T-cell (primary cell): Measurements from ENCODE around the gene PKDREJ. TPM values are rescaled to one million over a fixed set of nuclear protein-coding genes. Genes with fewer than 3 reads are reported as not detected.

Experiments
- ATAC-seq, 4 experiments: fragments of 200-7000 bp in 3 of 4; fragments of 150-1000 bp in 1 of 4; cut with Tn5 transposase; replicated peaks in 1 of 4; 1 replicate in 3 of 4; 2 replicates in 1 of 4; pipeline ENCODE4 v1.10.0; 2021; ENCODE audit warnings: moderate library complexity in 3 of 4, mild to moderate bottlenecking in 2 of 4, moderate number of reproducible peaks in 1 of 4
- CTCF ChIA-PET, 2 donors: fragments of 300-600 bp; sonication (Branson Sonifier 250); formaldehyde crosslinking; loops; one replicate each; lab custom pipeline; 2022; ENCODE audit warnings: antibody characterized with exemption in 2 of 2; lab: Charles Lee
- POLR2A ChIA-PET, 2 donors: fragments of 300-600 bp; sonication (Branson Sonifier 250); formaldehyde crosslinking; loops; one replicate each; lab custom pipeline; 2022; ENCODE audit warnings: antibody characterized with exemption in 2 of 2; lab: Charles Lee
- DNase-seq, 35 experiments: peaks; one replicate each; pipeline versions ENCODE4 v3.0.0 to v3.0.0-alpha.2; 2013 to 2023
- H3K27ac ChIP-seq: one replicate; pipeline ENCODE4 v1.5.1; 2013; ENCODE audit warnings: low read length
- H3K27me3 ChIP-seq, 2 experiments: replicated peaks in 1 of 2; 1 replicate in 1 of 2; 2 replicates in 1 of 2; pipeline versions ENCODE4 v1.6.1 to v1.7.0; 2013; ENCODE audit warnings: low read length in 1 of 2, mixed read lengths in 1 of 2; ENCODE audit not compliant: control insufficient read depth in 2 of 2, insufficient read depth in 2 of 2; ENCODE audit errors: extremely low read depth in 1 of 2
- H3K36me3 ChIP-seq, 2 donors: 1 replicate in 1 of 2; 2 replicates in 1 of 2; pipeline versions ENCODE4 v1.6.1 to v1.7.0; 2013; ENCODE audit warnings: low read length in 1 of 2; ENCODE audit not compliant: control insufficient read depth in 2 of 2, insufficient read depth in 1 of 2; ENCODE audit errors: extremely low read depth in 1 of 2
- H3K4me1 ChIP-seq, 2 experiments: 1 replicate in 1 of 2; 2 replicates in 1 of 2; pipeline versions ENCODE4 v1.6.1 to v1.7.0; 2013; ENCODE audit warnings: low read length in 2 of 2, mixed read lengths in 1 of 2; ENCODE audit not compliant: insufficient read depth in 2 of 2, control insufficient read depth in 1 of 2; ENCODE audit errors: extremely low read depth in 1 of 2
- H3K4me3 ChIP-seq, 2 donors: 1 replicate in 1 of 2; 2 replicates in 1 of 2; pipeline versions ENCODE4 v1.5.1 to v1.7.0; 2013; ENCODE audit warnings: mild to moderate bottlenecking in 2 of 2, low read length in 1 of 2, moderate library complexity in 1 of 2; ENCODE audit not compliant: control insufficient read depth in 1 of 2; ENCODE audit errors: extremely low read depth in 1 of 2
- H3K9me3 ChIP-seq: 2 replicates; pipeline ENCODE4 v1.7.0; 2013
- H3K27ac Mint-ChIP-seq, 2 donors: one replicate each; pipeline ENCODE4 v1.8.0; 2020 to 2021; ENCODE audit warnings: mild to moderate bottlenecking in 2 of 2, mixed read lengths in 2 of 2
- H3K27me3 Mint-ChIP-seq, 2 donors: one replicate each; pipeline ENCODE4 v1.8.0; 2021 to 2022; ENCODE audit warnings: mixed read lengths in 2 of 2
- H3K36me3 Mint-ChIP-seq: one replicate; pipeline ENCODE4 v1.8.0; 2021; ENCODE audit warnings: mixed read lengths
- H3K4me1 Mint-ChIP-seq, 3 donors: one replicate each; pipeline ENCODE4 v1.8.0; 2020 to 2022; ENCODE audit warnings: mixed read lengths in 3 of 3, mild to moderate bottlenecking in 1 of 3
- H3K4me3 Mint-ChIP-seq, 3 donors: one replicate each; pipeline ENCODE4 v1.8.0; 2020 to 2022; ENCODE audit warnings: mild to moderate bottlenecking in 3 of 3, mixed read lengths in 3 of 3, moderate library complexity in 3 of 3
- H3K9me3 Mint-ChIP-seq, 3 donors: one replicate each; pipeline ENCODE4 v1.8.0; 2020 to 2022; ENCODE audit warnings: mixed read lengths in 3 of 3
- WGBS: methylation state at CpG from one replicate; pipeline ENCODE4 v1.1.5; 2013; ENCODE audit warnings: missing lambda C conversion rate; ENCODE audit not compliant: insufficient coverage; 5-methylcytosine and 5-hydroxymethylcytosine counted together
- total RNA-seq, 35 experiments: library from RNA in 6 of 35; stranded (reverse) in 6 of 35; fragments of 120-200 nt in 1 of 35; gene quantifications; one replicate each; pipeline versions ENCODE4 v1.2.1 to v1.2.4 and lab custom pipeline; 2013 to 2026

Gene PKDREJ
- total RNA-seq, 5 donors from 2014 or later (not counting 1 experiment from before 2014, with no cell fraction given), result not detected

GRCh38 chr22:46229701-46230100 lies 33.4 kb downstream of the PKDREJ start:
- Histone ChIP-seq H3K36me3 (peaks cover 0 to 2% of the 10 kb centered on the region in 2 donors), H3K4me1 (no peaks in the 10 kb centered on the region), H3K27ac (no peak overlapping the region), H3K9me3 (no peaks in the 10 kb centered on the region), H3K4me3 (no peak overlapping the region), H3K27me3 (no peaks in the 10 kb centered on the region)
- ATAC-seq (no peak), DNase-seq (no peak)
- 95% methylated on average over 6 of the region's 8 CpGs for WGBS
- no peak overlapping the region for H3K27ac Mint-ChIP-seq
- POLR2A ChIA-PET, result no interaction called here
- no peak overlapping the region for H3K4me3 Mint-ChIP-seq
- no peaks in the 10 kb centered on the region for H3K9me3 Mint-ChIP-seq
- CTCF ChIA-PET, result no interaction called here
- no peaks in the 10 kb centered on the region for H3K27me3 Mint-ChIP-seq
- H3K36me3 Mint-ChIP-seq, result peaks cover 14% of the 10 kb centered on the region
- H3K4me1 Mint-ChIP-seq, result no peaks in the 10 kb centered on the region

GRCh38 chr22:46226577-46226976 lies 36.6 kb downstream of the PKDREJ start:
- DNase-seq (no peak), ATAC-seq (no peak)
- H3K4me1 ChIP-seq, result no peaks in the 10 kb centered on the region
- WGBS, result 92% methylated on average over 6 of the region's 7 CpGs
- Mint-ChIP-seq H3K4me3 (no peak overlapping the region), H3K27me3 (no peaks in the 10 kb centered on the region), H3K9me3 (no peaks in the 10 kb centered on the region), H3K4me1 (no peaks in the 10 kb centered on the region), H3K27ac (no peak overlapping the region), H3K36me3 (peaks cover 11% of the 10 kb centered on the region)
- no peaks in the 10 kb centered on the region for H3K27me3 ChIP-seq
- no peak overlapping the region for H3K27ac ChIP-seq
- peaks cover 0 to 7% of the 10 kb centered on the region in 2 donors for H3K36me3 ChIP-seq
- POLR2A ChIA-PET, result no interaction called here
- H3K9me3 ChIP-seq, result no peaks in the 10 kb centered on the region
- no peak overlapping the region for H3K4me3 ChIP-seq
- CTCF ChIA-PET, result no interaction called here

DNA sequence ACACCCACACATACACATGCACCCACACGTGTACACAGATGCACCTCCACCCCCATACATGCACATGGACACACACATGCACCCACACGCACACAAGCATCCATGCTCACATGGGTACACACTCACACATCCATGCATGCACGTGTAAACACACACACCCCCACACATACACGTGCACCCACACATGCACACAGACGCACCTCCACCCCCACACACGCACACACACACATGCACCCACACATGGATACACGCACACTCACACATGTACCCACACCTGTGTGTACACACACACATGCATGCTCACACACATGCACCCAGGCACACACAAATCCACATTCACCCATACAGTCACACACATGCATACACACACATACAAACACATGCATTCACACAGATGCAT lies 37.5 kb downstream of the PKDREJ start:
- no peak overlapping the region for H3K27ac ChIP-seq
- Mint-ChIP-seq H3K27ac (no peak overlapping the region), H3K4me1 (no peaks in the 10 kb centered on the region), H3K4me3 (no peak overlapping the region), H3K9me3 (no peaks in the 10 kb centered on the region), H3K27me3 (no peaks in the 10 kb centered on the region), H3K36me3 (peaks cover 16% of the 10 kb centered on the region)
- ATAC-seq (no peak), DNase-seq (no peak)
- no peaks in the 10 kb centered on the region for H3K9me3 ChIP-seq
- H3K4me1 ChIP-seq, result no peaks in the 10 kb centered on the region
- ChIA-PET CTCF (no interaction called here), POLR2A (no interaction called here)
- no peak overlapping the region for H3K4me3 ChIP-seq
- no peaks in the 10 kb centered on the region for H3K27me3 ChIP-seq
- H3K36me3 ChIP-seq, result peaks cover 3 to 12% of the 10 kb centered on the region in 2 donors
- WGBS, result 97% methylated on average over 7 of the region's 7 CpGs

DNA sequence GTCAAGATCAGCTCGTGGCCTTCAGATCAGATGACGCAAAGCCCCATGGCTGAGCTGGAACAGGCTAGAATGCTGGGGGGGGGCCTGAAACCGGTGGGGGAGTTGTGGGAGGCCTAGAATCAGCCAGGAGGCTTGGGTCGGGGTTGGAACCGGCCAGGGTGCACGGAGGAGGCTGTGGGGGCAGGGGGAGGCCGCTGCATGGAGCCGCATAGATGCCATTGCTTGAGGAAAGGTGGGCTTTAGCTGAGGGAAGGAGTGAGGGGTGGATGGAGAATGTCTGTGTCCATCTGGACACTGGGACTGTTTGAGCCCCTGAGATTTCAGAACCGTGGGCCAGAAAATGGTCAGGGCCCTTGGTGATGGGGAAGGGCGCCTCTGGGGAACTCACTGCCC lies 38.2 kb downstream of the PKDREJ start:
- Mint-ChIP-seq H3K4me1 (peaks cover 0 to under 1% (median 0%) of the 10 kb centered on the region in 3 donors), H3K27me3 (no peaks in the 10 kb centered on the region), H3K4me3 (no peak overlapping the region), H3K36me3 (peaks cover 16% of the 10 kb centered on the region), H3K27ac (no peak overlapping the region), H3K9me3 (no peaks in the 10 kb centered on the region)
- no peaks in the 10 kb centered on the region for H3K4me1 ChIP-seq
- DNase-seq, result no peak
- no peak for ATAC-seq
- no peaks in the 10 kb centered on the region for H3K9me3 ChIP-seq
- H3K27ac ChIP-seq, result no peak overlapping the region
- ChIA-PET POLR2A (no interaction called here), CTCF (no interaction called here)
- no peaks in the 10 kb centered on the region for H3K27me3 ChIP-seq
- WGBS, result 94% methylated on average over 6 of the region's 10 CpGs
- H3K36me3 ChIP-seq, result peaks cover 3 to 16% of the 10 kb centered on the region in 2 donors
- H3K4me3 ChIP-seq, result no peak overlapping the region

DNA sequence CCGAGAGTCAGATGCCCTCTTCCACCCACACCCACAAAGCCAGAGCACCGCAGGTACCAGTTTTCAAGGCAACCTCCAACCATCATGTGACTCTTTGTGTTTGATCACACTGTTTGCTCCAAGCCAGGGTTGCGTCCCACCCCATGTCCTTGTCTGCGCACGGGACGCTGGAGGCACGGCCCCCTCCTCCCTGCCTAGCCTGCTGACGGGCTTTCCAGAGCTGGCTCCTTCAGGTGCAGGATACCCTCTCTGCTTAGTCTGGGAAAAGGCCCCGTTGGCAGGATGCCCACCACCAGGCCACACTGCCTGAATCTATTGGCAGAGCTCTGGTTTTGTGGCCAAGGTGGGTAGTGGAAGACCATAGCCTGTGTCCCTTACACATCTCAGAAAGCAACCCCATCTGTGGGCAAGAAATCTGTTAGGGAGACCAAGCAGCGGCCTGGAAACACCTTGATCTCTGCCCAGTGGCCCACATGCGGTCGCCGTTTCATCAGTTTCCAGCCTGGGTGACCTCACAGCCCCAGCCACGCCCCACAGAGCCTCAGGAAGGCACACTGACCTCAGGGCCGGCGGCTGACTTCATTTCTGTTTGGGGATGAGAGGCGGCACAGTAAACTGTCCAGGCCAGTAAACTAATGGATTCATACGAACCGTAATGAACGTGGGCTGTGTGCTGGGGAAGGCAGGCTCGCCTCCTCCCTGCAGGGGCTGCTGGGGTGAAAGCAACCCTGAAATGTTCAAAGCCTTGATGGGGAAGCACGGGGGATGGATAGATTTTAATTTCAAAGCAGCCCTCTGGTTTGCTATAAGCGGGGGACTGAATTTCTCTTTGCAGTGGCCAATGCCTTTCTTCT lies 38.9 kb downstream of the PKDREJ start:
- Mint-ChIP-seq H3K9me3 (no peaks in the 10 kb centered on the region), H3K4me1 (peaks cover 4 to 7% (median 6%) of the 10 kb centered on the region in 3 donors), H3K27me3 (no peaks in the 10 kb centered on the region), H3K27ac (no peak overlapping the region), H3K4me3 (no peak overlapping the region), H3K36me3 (peaks cover 22% of the 10 kb centered on the region)
- H3K27me3 ChIP-seq, result no peaks in the 10 kb centered on the region
- H3K4me3 ChIP-seq, result no peak overlapping the region
- no peak for DNase-seq
- ChIA-PET POLR2A (no interaction called here), CTCF (no interaction called here)
- H3K4me1 ChIP-seq, result no peaks in the 10 kb centered on the region
- no peak for ATAC-seq
- no peak overlapping the region for H3K27ac ChIP-seq
- H3K36me3 ChIP-seq, result peaks cover 3 to 22% of the 10 kb centered on the region in 2 donors
- H3K9me3 ChIP-seq, result no peaks in the 10 kb centered on the region
- 91% methylated on average over 14 of the region's 23 CpGs for WGBS

GRCh38 chr22:46220921-46221320 lies 42.2 kb downstream of the PKDREJ start:
- Histone ChIP-seq H3K9me3 (no peaks in the 10 kb centered on the region), H3K27ac (no peak overlapping the region), H3K36me3 (peaks cover 3 to 37% of the 10 kb centered on the region in 2 donors), H3K4me3 (no peak overlapping the region), H3K4me1 (no peaks in the 10 kb centered on the region), H3K27me3 (no peaks in the 10 kb centered on the region)
- DNase-seq (no peak), ATAC-seq (no peak)
- H3K27me3 Mint-ChIP-seq, result no peaks in the 10 kb centered on the region
- H3K27ac Mint-ChIP-seq, result no peak overlapping the region
- H3K9me3 Mint-ChIP-seq, result no peaks in the 10 kb centered on the region
- WGBS, result 100% methylated on average over 1 of the region's 5 CpGs
- ChIA-PET POLR2A (no interaction called here), CTCF (no interaction called here)
- H3K4me1 Mint-ChIP-seq, result peaks cover 4 to 7% (median 6%) of the 10 kb centered on the region in 3 donors
- no peak overlapping the region for H3K4me3 Mint-ChIP-seq
- peaks cover 40% of the 10 kb centered on the region for H3K36me3 Mint-ChIP-seq
